ENCODE results near the gene FAM216B. TPM values are rescaled to one million over a fixed set of nuclear protein-coding genes. Genes with fewer than 3 reads are reported as not detected.

The FAM216B gene
- total and polyA plus RNA-seq, 2 donors (not counting 1 experiment from before 2014, with no cell fraction given): under 0.01 TPM; not detected in 1

DNA sequence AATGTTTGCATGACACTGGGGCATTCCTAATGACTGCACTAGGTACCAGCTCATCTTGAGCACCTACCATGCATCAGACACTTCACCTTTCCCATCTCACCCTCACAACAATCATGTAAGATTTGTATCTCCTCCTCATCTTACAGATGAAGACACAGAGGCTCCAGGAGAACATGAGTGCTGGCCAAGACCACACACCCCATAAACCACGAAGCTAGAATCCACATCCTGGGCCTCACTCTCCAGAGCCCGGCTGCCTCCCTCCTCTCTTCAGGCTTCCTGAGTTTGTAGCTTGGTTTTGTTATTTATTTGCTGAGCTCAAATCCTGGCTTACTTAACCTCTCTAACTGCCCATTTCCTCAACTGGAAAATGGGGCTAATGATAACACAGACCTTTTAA lies 25.9 kb downstream of the FAM216B start:
- Histone ChIP-seq H3K79me2 (ENCODE audit: control insufficient read depth, insufficient read depth, low read length) (no peaks in the 10 kb centered on the region), H4K20me1 (ENCODE audit: control insufficient read depth, extremely low read depth, insufficient read depth, low read length) (no peaks in the 10 kb centered on the region), H3K4me3 (replicated peaks in 1 of 4; ENCODE audit: control extremely low read depth in 1 of 4, insufficient read depth in 1 of 4, low read depth in 3 of 4, low read length in 4 of 4) (no peak overlapping the region), H2AFZ (ENCODE audit: low read length) (no peak overlapping the region), H3K4me1 (ENCODE audit: control insufficient read depth, extremely low read depth, insufficient read depth, low read length) (no peaks in the 10 kb centered on the region), H3K9me3 (ENCODE audit: control insufficient read depth, insufficient read depth, low read depth, low read length) (no peaks in the 10 kb centered on the region), H3K36me3 (ENCODE audit: control insufficient read depth, insufficient read depth, low read length) (no peaks in the 10 kb centered on the region), H3K27me3 (ENCODE audit: control insufficient read depth, insufficient read depth, low read length) (no peaks in the 10 kb centered on the region), H3K4me2 (ENCODE audit: extremely low read depth, insufficient read depth, low read length) (no peak overlapping the region), H3K27ac (ENCODE audit: insufficient read depth, low read length) (no peak overlapping the region), H3K9ac (ENCODE audit: insufficient read depth, low read length) (no peak overlapping the region)
- no peak for DNase-seq (ENCODE audit: low read depth in 2 of 2)
- TF ChIP-seq CTCF (conservative IDR thresholded peaks at IDR 0.05 in 1 of 2, IDR thresholded peaks at IDR 0.05 in 1 of 2; ENCODE audit: low read depth in 1 of 2, low read length in 2 of 2): no peak

DNA sequence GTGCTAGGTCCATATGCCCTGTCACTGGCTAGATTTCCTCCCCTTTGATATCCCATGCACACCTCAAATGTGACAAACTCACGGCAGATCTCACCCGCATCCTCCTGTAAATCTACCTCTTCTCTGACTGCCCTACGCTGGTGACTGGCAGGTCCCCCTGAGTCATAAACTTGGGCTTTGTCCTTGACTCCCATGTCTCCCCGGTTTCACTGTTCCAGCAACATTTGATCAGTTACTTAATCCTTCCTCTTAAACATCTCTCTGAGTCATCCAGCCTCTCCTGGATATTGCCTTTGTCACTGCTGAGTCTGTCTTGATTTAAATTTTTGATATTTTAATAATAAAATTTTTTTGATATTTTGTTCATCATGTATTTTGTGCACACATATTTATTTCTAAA lies 26.5 kb downstream of the FAM216B start:
- no peaks in the 10 kb centered on the region for H4K20me1 ChIP-seq (ENCODE audit: control insufficient read depth, extremely low read depth, insufficient read depth, low read length)
- DNase-seq (ENCODE audit: low read depth in 2 of 2): peak; percentile 42 to 43
- no peak for TF ChIP-seq EZH2 (IDR thresholded peaks at IDR 0.05; ENCODE audit: low read length, missing control alignments)
- no peak for TF ChIP-seq CTCF (conservative IDR thresholded peaks at IDR 0.05 in 1 of 2, IDR thresholded peaks at IDR 0.05 in 1 of 2; ENCODE audit: low read depth in 1 of 2, low read length in 2 of 2)
- no peak overlapping the region for H3K4me3 ChIP-seq (replicated peaks in 1 of 4; ENCODE audit: control extremely low read depth in 1 of 4, insufficient read depth in 1 of 4, low read depth in 3 of 4, low read length in 4 of 4)
- H3K27me3 ChIP-seq (ENCODE audit: control insufficient read depth, insufficient read depth, low read length): no peaks in the 10 kb centered on the region
- no peaks in the 10 kb centered on the region for H3K4me1 ChIP-seq (ENCODE audit: control insufficient read depth, extremely low read depth, insufficient read depth, low read length)
- H2AFZ ChIP-seq (ENCODE audit: low read length): no peak overlapping the region
- no peaks in the 10 kb centered on the region for H3K9me3 ChIP-seq (ENCODE audit: control insufficient read depth, insufficient read depth, low read depth, low read length)
- H3K9ac ChIP-seq (ENCODE audit: insufficient read depth, low read length): no peak overlapping the region
- H3K79me2 ChIP-seq (ENCODE audit: control insufficient read depth, insufficient read depth, low read length): no peaks in the 10 kb centered on the region
- no peaks in the 10 kb centered on the region for H3K36me3 ChIP-seq (ENCODE audit: control insufficient read depth, insufficient read depth, low read length)
- no peak overlapping the region for H3K27ac ChIP-seq (ENCODE audit: insufficient read depth, low read length)
- H3K4me2 ChIP-seq (ENCODE audit: extremely low read depth, insufficient read depth, low read length): no peak overlapping the region

GRCh38 chr13:42808341-42808940 lies 27.1 kb downstream of the FAM216B start:
- Histone ChIP-seq H3K4me2 (ENCODE audit: extremely low read depth, insufficient read depth, low read length) (no peak overlapping the region), H3K9ac (ENCODE audit: insufficient read depth, low read length) (no peak overlapping the region), H3K36me3 (ENCODE audit: control insufficient read depth, insufficient read depth, low read length) (no peaks in the 10 kb centered on the region), H3K27me3 (ENCODE audit: control insufficient read depth, insufficient read depth, low read length) (no peaks in the 10 kb centered on the region), H2AFZ (ENCODE audit: low read length) (no peak overlapping the region), H3K4me3 (replicated peaks in 1 of 4; ENCODE audit: control extremely low read depth in 1 of 4, insufficient read depth in 1 of 4, low read depth in 3 of 4, low read length in 4 of 4) (no peak overlapping the region), H3K79me2 (ENCODE audit: control insufficient read depth, insufficient read depth, low read length) (no peaks in the 10 kb centered on the region), H3K27ac (ENCODE audit: insufficient read depth, low read length) (no peak overlapping the region), H4K20me1 (ENCODE audit: control insufficient read depth, extremely low read depth, insufficient read depth, low read length) (no peaks in the 10 kb centered on the region), H3K9me3 (ENCODE audit: control insufficient read depth, insufficient read depth, low read depth, low read length) (no peaks in the 10 kb centered on the region), H3K4me1 (ENCODE audit: control insufficient read depth, extremely low read depth, insufficient read depth, low read length) (no peaks in the 10 kb centered on the region)
- TF ChIP-seq EZH2 (IDR thresholded peaks at IDR 0.05; ENCODE audit: low read length, missing control alignments) (no peak), CTCF (conservative IDR thresholded peaks at IDR 0.05 in 1 of 2, IDR thresholded peaks at IDR 0.05 in 1 of 2; ENCODE audit: low read depth in 1 of 2, low read length in 2 of 2) (no peak)
- no peak for DNase-seq (ENCODE audit: low read depth in 2 of 2)

All from fibroblast of lung (primary cell).